GM18508 (cell line): ENCODE results near the gene SLIT1.

ENCODE experiments used
- ATAC-seq: cut with Tn5 transposase; IDR thresholded peaks from one replicate; pipeline ENCODE4 v1.9.1; 2021; ENCODE audit warnings: moderate number of reproducible peaks; ENCODE audit not compliant: insufficient read depth, unreplicated experiment

SLIT1 gene

DNA sequence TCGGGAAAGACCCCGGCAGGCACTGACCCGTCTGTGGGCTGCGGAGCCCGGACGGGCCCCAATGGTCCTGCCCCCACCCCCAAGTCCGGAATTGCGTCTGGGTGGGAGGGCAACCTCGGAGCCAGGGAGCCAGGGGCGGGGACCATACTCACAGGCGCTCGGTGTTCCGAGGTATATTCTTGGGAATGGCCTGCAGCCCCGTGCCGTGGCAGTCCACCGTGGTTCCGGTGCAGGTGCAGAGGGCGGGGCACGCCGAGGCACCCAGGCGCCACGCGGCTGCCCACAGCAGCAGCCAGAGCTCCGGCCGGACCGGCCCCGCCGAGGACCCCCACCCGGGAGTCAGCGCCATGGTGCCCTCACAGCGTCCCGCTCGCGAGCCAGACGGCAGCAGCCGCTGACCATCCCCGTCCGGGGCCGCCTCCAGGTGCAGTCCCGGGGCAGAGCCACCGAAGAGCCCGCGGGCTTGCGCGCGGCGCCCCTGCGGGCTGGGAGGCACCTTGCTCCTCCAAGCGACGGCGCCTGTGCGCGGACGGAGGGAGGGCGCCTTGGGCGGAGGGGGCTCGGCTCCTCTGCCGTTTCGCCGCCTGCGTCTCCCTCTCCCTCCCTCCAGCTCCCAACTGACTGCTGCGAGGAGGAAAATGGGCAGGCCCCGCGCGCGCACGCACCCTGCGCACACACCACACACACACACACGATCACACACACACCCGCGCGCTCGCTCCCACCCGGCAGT, at the start of gene SLIT1:
Gene SLIT1 (minus strand): TSS at position 634 of the 733 bp plus-strand sequence. CDS start 285 bp downstream, at position 349.
- ATAC-seq = no peak

DNA sequence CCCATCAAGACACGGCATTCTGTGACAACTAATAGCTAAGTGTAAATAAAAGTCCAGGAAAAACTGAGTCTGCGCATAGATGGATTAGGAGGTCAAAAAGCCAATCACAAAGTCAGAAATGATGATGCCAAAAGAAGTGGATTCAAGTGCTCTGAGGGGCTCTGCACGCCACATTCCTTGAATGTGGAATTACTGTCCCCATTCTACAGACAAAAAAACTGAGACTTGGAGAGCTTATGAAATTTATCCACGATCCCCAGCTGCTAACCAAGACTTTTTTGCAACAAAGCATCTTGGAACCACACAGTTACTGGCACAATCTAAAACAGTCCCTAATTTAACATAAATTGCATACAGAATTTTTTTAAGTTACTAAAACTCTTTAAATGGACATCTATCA, 49.6 kb upstream of the SLIT1 start:
- ATAC-seq = no peak

DNA sequence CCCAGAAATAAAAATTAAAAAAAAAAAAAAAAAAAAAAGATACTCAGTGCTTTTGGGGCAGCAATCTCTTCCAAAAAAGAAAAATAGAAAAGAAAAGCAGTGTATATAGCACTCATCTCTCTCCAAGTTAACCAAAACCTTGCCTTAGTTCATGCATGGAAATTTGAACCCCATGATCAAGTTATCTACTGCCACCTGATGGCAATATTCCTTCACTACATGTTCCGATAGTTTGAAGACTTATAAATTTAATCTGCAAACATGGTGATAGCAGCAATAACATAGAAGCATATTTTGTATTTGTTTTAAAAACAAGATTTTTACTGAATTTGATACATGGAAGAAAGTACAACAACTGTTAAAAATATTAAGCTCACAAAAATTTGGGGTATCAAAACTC, 48.6 kb upstream of the SLIT1 start:
- no peak for ATAC-seq

DNA sequence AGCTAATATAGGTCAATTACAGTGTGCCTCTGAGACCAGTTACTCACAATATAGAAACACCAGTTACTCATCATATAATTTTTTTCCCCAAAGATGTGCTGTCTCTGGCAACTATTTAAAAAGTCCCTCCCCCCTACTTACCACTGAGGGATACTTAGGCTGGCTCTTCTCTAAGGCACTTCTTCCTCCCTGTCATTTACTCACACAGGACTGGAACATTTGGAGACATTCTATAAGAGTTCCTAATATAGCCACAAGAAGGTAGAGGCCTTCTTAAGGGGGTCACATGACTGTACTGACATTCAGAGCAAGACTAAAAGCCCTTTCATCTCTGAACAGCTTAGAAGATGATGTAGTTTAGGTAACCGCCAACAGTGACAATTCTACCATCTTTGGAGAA, 44.4 kb upstream of the SLIT1 start:
- ATAC-seq = no peak

DNA sequence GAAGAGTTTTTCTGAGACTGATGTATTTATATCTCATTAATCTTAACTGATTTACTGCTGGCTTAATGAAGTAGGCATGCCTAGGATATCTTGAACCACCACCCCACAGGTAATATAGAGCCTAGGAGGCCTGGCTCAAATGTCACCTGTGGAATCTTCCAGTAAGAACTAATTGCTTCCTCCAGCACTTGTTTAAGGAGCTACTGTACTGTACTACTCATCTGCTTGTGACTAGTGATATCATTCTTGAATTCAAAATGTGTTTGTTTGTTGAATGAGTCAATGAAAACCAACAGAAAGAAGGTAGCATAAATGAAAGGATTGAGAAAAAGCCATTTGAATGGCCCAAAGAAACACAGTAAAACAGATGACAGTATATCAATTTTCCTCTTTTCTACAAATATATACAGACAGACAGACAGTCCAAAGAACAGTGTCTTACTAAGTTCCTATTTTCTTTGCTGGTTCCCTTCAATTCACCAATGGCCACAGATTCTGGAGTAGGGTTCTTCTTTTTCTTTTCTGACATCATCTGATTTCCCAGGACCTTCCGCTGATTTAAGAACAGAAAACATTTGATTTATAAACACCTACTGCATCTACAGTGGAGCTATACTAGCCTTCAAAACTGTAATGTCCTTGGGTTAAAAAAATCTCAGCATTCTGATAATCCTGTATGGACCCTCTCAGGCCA, 43.7 kb upstream of the SLIT1 start:
- ATAC-seq = no peak

DNA sequence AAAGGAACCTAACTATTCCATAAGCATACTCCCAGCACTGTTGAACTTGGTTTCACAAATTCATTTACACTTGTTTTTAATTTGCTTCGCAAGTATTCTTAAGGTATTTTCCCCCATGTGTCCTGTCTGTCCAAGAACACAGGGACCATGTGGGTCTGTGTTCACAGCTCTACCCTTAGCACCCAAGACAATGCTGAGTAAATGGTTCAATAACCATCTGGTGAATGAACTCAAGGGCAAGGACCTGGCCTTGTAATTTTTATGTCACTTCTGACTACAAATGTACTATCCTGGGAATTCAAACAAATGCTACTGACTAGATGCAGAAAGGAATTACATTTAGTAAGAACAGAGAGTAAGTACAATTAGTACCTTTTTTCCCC, 43.0 kb upstream of the SLIT1 start:
- ATAC-seq = no peak

DNA sequence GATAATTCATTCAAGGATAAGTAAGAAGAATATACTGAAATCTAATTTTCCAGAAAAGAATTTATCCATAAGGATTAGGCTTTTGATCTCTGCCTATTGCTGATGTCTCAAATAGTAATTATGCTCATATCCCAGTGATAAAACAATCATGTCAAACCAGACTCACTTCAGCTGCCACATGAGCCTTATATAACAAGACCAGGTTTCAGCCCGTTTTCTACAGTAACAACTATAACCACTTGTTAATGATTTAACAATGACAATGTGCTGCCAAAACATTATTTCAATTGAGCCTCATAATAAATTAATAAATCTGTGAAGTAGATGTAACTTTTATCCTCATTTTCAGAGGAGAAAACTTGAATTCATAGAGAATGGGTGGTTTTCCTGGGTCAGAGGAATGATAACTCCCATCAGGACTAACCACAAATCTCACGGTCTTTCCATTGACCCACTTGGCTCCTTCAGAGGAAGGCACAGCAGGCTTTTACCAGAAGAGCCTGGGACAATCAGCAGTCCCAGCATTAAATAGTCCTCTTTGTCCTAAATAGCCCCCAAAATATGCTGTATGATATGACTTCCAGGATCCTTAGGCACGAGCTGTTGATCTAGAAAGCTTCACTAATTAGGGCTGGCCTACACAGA, 42.5 kb upstream of the SLIT1 start:
- no peak for ATAC-seq

DNA sequence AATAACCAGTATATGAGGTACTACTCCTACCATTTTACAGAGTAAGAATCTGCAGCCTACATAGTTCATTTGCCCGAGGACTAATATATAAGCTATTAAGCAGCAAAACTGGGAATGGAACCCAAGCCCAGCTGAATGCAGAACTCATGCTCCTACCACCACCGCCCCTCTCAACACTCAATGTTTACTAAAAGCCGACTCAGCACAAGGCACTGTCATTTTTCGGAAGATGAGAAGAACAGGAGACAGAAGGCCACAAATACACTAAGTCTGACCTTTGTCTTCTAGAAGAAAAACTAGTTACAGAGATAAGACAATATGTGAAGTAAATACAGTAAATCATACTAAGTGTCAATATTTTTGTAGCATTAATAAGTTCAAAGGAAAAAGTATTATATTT, 40.6 kb upstream of the SLIT1 start:
- ATAC-seq = no peak

DNA sequence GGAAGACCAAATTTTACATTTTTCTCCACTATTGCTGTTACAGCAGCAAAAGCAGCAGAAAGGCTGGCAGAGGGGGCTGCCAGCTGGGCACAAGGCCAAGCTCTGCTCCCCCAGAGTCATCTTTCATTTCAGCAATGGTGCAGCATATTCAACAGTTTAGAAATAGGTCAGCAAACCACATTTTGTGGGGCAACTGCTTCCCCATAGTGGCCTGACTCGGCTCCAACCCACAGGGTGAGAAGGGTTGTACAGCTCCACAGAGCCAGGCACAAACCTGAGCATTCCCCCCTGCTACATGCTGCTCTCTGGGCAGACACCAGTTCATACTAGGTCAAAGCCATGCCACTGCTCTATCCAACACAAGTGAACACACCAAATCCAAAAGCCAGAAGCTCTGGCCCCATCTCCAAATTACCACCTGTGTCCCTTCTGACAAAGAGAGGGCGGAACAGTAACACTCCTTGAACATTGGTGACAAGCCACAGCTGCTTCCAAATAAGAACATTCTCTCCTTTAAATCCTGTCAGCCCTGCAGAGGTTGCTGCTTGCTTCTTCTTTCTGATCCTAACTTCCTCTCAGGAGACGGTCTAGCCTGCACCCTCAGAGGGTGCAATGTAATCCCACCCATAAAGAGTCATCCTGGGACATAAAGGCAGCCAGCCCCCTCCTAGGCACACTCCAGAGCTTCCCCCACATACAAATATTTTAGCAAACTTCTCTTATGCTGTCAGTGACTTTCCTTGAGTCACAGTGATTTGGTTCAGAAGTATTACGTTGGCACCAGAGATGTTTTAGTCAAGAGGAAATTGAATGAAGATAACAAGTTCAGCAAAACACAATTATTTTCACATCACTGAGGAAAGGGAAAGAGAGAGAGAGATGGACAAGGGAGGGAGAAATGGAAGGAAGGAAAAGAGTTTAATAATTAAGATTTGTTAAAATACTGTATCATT, 39.0 kb upstream of the SLIT1 start:
- no peak for ATAC-seq

DNA sequence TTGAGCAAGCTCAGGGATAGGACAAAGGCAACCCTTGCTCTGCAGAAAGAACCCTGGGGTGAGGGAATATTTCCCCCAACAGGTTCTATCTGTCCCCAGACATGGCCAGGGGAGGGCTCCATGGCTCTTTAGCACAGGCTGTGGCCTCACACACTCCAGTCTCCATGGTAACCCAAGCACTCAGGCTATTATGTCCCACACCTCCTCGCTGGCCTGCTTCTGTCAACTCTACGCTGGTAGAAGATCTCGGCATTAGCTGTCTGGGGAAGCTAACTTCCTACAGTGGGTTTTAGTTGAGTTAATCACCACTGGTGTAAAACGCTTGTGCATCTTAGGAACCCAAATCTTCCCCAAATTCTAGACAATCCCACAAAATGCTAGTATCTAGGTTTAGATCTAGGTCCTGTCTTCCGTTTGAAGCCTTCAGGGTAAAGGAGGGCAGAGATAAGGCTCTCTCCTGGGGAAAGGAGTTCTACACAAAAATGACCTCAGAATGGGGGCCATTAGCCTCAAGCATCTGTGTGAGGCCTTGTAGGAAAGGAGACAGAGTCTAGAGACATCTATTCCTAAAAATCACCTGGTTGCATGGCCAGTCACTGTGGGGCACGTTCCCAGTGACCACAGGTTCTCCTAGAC, 36.7 kb upstream of the SLIT1 start:
- no peak for ATAC-seq

DNA sequence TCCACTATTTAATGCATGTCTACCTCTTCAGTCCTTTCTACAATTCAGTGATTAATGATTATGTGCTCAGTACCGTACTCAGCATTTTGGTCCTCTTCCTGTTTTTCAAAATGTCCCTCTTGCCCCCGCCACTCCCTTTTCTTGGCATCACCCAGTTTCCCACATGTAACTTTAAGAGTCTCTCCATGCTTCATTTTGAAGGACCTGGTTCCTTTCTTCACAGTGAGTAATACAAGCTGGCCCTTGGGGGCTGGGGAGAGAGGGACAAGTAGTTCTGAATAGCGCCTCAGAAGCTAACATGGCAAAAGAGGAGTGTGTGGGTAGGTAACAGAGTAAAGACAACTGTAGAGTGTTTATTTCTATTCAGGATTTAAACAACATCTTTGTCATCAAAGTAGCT, 34.6 kb upstream of the SLIT1 start:
- ATAC-seq = no peak

DNA sequence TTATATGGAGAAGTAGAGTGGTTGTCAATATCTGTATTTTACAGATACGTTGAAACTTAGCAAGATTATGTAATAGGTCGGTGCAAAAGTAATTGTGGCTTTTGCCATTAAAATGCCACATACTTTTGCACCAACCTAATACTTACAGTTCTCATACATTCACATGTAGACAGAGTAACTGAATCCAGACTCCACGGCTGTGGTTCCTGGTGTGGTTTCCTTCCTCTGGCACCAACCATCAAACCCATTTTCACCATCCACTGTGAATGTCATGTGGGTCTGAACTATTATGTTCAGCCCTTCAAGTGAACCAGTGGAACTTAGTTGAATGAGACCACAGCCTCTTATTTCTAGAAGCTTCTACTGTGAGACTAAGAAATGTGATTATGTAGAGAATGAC, 31.5 kb upstream of the SLIT1 start:
- ATAC-seq = no peak

DNA sequence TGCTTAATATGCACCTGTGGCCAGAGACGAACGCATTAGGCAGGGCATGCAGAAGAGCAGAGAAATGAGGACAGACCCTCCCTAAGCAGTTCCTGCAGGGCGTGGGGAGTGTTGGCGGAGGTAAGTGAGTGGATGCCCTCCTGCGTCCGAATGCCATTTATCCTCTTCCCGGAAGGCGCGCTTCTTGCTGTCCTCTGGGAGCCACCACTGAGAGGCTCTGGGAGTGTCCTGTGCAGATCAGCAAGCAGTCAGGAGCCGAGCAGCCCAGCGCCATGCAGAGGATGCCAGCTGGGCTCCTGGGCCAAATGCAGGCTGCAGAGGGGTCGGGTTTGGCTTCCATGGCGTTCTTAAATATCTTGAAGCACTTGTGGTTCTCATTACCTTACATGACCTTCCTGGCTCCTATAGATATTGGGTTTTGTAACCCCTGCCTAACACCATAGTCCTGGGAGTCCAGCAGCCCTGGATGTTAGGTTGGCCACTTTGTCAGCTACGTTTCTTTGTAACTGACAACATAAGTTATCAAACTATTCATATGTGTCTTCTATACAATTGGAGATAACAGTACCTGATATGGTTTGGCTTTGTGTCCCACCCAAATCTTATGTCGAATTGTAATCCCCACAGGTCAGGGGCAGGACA, 30.0 kb upstream of the SLIT1 start:
- ATAC-seq = no peak

DNA sequence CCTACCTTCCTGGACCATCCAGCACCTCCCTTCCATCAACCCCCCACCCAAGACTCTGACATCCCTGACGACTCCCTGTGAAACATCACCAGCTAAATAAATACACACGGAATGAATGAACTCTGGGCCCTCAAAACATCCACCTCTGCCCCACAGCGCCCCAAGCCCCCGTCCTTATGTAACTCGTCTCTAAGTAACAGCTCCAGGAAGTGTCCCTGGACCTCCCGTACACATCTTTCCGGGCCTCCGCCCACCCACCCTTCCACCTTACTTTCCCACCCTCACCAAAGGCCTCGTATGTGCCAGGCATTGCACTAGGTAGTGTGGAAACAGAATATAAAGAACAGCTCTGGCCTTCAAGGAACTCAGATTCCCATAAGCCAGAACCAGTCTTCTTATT, 27.7 kb upstream of the SLIT1 start:
- no peak for ATAC-seq

DNA sequence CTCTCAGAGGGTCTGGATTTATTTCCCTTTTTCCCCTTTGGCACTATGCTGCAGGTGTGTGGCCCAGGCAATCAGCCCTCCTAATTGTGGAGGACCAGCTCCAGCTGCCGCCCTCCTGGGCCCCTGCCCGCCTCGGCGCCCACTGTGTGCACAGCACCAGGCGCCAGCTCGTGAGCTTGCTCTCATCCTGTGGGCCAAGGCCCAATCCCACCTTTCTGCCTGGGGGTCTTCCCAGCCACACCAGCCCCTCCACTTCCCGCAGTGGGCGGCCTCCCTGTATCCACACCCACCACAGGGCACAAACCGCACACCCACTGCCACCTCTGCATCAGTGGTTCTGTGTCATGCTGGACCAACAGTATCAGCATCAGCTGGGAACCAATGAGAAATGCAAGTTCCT, 25.5 kb upstream of the SLIT1 start:
- no peak for ATAC-seq

DNA sequence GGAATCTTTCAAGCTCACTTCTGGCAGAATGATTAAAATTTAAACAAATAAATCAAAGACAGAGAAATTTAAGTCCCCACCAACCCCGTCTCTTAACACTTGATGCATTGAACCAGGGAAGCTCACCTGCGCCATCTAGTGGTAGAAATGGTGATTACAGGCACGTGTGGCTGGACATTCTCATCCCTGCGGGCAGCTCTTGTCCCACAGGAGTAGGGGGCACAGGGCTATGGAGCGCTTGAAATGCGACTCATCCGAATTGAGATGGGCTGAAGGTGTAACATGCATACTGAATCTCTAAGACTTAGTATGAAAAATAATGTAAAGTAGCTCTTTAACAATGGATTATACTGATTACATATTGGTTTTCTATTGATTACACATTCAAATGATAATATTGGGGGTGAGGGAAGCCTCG, 24.8 kb upstream of the SLIT1 start:
- ATAC-seq = no peak

DNA sequence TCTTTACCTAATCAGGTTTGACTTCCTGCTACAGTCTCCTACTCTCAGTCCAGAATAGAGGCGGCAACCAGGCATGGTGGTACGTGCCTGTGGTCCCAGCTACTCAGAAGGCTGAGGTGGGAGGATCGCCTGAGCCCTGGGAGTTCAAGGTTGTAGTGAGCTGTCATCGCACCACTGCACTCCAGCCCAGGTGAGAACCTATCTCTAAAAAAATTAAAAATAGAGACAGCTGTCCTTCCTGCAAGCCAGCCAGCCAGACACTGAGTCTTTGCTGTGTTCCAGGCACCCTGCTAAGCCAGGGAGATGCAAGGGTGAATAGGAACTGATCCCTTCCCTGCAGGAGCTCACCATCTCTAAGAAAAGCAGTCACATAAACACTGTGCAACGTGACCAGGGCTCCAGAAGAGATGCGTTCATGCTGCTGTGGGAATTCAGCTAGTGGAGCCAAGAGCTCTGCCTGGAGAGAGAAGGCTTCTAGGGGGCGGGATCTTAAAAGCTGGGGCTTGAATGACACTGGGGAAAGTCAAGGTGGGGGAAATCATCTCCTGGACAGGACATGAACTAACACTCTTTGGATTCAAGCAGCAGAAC, 22.1 kb upstream of the SLIT1 start:
- no peak for ATAC-seq

DNA sequence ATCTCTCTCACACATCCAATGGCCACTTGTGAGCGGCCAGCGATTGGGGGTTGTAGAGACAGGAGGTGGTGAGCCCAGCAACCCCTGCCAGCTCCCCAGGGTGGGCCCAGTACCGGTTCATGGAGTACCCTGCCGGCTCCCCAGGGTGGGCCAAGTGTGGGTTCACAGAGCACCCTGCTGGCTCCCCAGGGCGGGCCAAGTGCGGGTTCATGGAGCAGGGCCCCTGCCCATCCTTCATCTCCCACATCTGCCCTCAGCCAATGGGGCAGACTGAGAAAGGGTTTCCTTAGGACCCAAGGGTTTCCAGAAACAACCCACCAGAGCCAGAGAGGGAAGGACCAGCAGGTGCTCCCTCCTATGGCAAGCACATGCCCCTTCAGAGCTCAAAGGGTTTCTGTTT, 21.4 kb upstream of the SLIT1 start:
- no peak for ATAC-seq
